Airway epithelial cell (primary cell): ENCODE data around the gene PNN. TPM values are rescaled to one million over a fixed set of nuclear protein-coding genes. Genes with fewer than 3 reads are reported as not detected.

ENCODE experiments used
- total RNA-seq: library from RNA; depleted of rRNA; stranded (reverse); fragments of >200 nt; gene quantifications from 2 replicates; pipeline ENCODE4 v1.2.3, GENCODE V29; 2015

The PNN gene
- 19.1 and 21.4 TPM in 2 replicates for total RNA-seq

GRCh38 chr14:39174560-39175444 is at the start of gene PNN:
PNN (plus strand) TSS chr14:39175254; CDS start chr14:39175280, 26 bp downstream.

Other genes with a start within 250 kb of the PNN start
- 63.2 and 68.4 TPM in 2 replicates for gene SEC23A, start 72.0 kb upstream of the PNN start, total RNA-seq
- gene GEMIN2, start 60.9 kb upstream of the PNN start, total RNA-seq = 29.5 and 45.6 TPM in 2 replicates
- gene TRAPPC6B, start 4.9 kb upstream of the PNN start, total RNA-seq = 15.5 and 26.7 TPM in 2 replicates
- gene MIA2, start 58.7 kb downstream of the PNN start, total RNA-seq = 16.4 and 20.0 TPM in 2 replicates